ENCODE data around the gene LRRC31.

DNA sequence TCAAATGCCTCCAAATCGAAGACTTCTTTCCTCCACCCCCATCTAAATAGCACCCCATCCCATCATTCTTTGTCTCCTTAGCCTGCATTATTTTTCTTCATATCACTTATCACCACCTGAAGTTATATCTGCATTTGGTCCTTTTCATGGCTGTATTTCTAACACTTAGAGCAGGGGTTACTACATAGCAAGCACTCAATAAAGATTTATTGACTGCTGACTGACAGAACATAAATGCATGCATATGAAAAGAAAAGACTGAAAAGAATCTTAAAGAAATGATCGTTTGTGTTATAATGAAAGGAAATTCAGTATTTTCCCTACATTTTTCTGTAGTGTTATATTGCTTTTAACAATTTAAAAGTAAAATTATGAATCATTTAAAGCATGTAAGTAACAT is 1.4 kb downstream of the LRRC31 start:
- TF ChIP-seq, protein P1, sequence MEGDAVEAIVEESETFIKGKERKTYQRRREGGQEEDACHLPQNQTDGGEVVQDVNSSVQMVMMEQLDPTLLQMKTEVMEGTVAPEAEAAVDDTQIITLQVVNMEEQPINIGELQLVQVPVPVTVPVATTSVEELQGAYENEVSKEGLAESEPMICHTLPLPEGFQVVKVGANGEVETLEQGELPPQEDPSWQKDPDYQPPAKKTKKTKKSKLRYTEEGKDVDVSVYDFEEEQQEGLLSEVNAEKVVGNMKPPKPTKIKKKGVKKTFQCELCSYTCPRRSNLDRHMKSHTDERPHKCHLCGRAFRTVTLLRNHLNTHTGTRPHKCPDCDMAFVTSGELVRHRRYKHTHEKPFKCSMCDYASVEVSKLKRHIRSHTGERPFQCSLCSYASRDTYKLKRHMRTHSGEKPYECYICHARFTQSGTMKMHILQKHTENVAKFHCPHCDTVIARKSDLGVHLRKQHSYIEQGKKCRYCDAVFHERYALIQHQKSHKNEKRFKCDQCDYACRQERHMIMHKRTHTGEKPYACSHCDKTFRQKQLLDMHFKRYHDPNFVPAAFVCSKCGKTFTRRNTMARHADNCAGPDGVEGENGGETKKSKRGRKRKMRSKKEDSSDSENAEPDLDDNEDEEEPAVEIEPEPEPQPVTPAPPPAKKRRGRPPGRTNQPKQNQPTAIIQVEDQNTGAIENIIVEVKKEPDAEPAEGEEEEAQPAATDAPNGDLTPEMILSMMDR (IDR thresholded peaks at IDR 0.05) = no peak
- TF ChIP-seq POLR2A (IDR thresholded peaks at IDR 0.05) (no peak), POLR2AphosphoS5 (IDR thresholded peaks at IDR 0.05) (no peak)
